Hematopoietic multipotent progenitor cell treated with erythropoietin and hydrocortisone succinate and interleukin-3 and kit ligand, for 4 days (in vitro differentiated cells): Measurements from ENCODE around the gene ARPIN.
"Not testable (repeated sequence)": the region's sequence is repeated elsewhere in the genome, so short reads cannot be mapped to it uniquely, and the experiment has no call there.

Source experiments
- DNase-seq: peaks from one replicate; pipeline ENCODE4 v3.0.0-alpha.2; 2015

The ARPIN gene

DNA sequence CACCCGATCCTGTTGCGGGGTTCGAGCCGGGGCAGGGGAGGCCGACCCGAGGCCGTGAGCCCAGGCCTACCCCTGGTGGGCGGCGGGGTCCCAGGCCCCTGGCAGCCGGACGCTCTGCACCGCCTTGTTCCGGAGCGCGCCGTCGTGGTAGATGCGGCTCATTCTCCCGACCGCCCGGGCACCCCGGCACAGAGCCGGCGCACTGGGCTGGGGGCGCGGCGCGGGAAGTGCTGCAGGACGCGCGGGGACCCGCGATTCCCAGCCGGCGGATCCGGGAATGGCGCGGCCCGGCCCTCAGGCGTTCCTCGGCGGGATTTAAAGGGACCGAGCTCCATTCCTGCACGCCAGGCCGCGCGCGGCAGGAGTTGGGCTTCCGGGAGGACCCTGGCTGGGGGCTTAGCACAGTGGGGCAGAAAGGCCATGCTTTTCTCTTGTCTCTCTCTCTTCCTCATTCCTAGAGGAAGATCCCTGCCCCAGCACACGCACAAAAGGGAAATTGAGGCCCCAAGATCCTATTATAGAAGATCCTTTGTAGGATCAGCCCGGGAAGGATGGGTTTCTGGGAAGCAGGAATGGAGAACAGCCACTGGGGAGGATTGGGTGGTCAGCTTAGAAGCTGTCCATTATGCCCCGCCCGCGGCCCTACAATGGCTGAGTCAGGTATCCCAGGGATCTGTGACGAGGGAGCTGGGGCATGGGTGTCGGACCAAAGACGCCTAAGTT lies at the start of gene ARPIN:
Gene ARPIN (minus strand): TSS at position 279 of the 723 bp plus-strand sequence. CDS start 117 bp downstream, at position 162.
- peak; percentile 32 for DNase-seq

DNA sequence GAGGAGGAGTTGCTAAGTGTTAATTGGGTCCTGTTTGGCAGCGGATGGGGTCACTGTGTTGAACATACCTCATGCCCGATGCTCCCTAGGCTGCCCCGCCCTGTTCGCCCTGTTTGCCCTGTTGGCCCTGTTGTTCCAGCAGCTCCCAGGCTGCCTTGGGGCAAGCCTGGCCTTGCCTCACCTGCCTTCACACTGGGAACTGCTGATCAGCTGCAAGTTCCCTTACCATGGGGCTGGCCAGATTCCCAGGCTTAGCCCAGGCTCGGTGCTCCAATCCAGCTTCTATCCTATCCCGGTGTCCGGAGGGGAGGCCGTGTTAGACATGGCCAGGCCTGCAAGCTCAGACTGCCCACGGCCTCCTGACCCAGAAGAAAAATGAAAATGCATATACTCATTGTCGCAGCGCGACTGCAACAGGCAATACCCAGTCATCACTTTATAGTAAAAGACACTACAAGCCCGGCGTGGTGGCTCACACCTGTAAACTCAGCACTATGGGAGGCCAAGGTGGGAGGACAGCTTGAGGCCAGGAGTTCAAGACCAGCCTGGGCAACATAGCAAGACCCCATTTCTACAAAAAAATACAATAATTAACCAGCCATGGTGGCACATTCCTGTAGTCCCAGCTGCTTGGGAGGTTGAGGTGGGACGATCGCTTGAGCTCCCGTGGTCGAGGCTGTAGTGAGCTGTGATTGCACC lies 45.5 kb upstream of the ARPIN start:
- DNase-seq = no peak

DNA sequence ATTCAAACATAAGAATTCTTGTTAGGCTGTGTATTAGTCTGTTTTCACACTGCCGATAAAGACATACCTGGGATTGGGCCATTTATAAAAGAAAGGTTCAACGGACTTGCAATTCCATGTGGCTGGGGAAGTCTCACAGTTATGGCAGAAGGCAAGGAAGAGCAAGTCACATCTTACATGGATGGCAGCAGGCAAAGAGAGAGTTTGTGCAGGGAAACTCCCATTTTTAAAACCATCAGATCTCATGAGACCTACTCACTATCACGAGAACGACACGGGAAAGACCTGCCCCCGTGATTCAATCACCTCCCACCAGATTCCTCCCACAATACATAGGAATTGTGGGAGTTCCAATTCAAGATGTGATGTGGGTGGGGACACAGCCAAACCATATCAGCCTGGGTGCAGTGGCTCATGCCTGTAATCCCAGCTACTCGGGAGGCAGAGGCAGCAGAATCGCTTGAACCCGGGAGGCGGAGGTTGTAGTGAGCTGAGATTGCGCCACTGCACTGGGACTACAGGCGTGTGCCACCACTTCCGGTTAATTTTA lies 42.8 kb upstream of the ARPIN start:
- not testable (repeated sequence) for DNase-seq

DNA sequence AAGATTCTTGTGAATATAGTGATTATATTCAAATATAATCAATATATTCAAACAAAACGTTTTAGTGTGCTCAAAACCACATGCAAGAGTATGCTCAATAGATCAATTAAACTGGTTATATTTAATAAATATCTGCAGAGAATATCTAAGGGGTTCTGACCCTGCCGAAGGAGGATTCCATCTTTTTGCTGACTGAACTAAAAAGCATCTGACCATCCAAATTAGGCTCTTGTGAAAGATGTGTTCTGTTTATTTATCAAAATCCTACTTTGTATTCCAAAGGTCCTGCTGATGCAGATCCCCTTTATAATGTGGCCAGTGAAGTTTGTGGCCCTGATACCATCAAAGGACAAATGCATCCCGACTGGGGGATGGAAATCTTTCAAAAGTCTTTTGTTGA lies 41.8 kb upstream of the ARPIN start:
- DNase-seq = no peak

DNA sequence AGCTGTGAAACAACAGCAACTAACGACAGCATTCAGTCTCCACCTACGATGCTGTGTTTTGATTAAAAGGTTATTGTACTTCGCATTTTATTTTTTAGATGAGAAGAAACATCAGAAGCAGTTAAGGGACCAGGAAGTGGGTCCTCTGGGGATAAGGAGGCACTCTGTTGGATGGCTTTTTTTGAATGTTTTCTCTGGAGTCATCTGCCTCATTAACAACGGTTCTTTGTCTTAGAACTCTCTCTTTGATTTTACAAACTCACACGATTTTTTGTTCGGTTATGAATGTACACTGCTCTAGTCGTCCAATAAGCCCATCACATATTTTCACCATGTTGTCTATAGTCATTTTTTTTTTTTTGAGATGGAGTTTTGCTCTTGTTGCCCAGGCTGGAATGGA lies 36.0 kb upstream of the ARPIN start:
- no peak for DNase-seq

DNA sequence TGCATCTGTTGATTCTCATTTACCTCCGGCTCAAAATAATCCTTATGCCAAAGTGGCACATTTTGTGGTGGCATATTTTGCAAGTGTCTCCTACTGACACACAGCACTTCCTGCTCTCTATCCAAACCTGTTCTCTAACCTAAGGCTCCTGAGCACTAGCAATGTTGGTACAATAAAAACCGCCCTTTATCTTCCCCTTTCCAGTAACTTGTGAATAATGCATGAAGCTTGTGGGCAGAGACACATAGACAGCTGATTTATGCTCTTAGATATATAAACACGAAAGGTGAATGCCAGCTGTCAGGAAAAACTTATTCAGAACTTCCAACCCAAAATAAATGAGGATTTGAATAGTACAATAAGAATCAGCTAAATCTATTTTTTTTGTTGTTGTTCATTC lies 34.6 kb upstream of the ARPIN start:
- no peak for DNase-seq

DNA sequence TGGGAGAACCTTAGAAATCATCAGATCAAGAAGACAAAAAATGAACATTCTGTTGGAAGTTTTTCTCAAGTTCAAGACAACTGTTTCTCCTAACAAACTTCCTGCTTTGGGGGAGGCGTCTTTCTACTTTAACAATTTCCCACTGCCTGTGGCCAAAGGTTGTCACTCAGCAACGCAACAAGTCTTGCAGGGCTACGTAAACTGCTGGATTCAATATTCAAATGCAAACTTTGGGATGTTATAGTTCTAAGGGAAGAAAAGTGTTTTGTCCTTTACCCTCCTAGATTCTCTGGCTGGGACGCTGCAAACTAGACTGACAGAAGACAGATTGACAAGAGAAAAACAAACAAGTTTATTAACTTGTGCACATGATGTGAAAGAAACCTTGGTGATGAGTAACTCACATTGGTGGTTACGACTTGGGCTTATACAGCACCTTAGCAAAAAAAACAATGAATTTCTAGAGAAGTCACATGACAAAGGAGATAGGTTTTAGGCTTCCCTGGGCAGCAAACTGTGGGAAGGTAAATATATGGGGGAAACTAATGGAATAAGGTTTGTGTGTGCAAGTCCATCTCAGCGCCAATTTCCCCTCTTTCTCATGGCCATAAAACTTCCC lies 34.0 kb upstream of the ARPIN start:
- no peak for DNase-seq

DNA sequence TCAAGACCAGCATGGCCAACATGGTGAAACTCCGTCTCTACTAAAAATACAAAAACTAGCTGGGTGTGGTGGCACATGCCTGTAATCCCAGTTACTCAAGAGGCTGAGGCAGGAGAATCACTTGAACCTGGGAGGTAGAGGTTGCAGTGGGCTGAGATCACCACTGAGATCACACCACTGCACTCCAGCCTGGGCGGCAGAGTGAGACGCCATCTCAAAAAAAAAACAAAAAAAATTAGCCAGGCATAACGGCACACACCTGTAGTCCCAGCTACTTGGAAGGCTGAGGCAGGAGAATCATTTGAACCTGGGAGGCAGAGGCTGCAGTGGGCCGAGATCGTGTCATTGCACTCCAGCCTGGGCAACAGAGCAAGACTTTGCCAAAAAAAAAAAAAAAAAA lies 31.0 kb upstream of the ARPIN start:
- not testable (repeated sequence) for DNase-seq

DNA sequence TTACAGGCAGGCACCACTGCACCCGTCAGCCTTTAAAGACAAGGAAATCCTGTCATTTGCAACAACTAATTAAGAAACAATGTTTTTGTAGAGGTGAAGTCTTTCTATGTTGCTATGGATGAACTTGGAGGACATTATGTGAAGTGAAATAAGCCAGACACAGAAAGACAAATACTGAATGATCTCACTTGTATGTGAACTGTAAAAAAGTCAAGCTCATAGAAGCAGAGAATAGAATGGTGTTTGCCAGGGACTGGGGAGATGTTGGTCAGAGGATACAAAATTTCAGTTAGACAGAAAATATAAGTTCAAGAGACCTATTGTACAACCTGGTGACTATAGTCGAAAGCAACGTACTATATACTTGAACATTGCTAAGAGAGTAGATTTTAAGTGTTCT lies 27.2 kb upstream of the ARPIN start:
- no peak for DNase-seq

DNA sequence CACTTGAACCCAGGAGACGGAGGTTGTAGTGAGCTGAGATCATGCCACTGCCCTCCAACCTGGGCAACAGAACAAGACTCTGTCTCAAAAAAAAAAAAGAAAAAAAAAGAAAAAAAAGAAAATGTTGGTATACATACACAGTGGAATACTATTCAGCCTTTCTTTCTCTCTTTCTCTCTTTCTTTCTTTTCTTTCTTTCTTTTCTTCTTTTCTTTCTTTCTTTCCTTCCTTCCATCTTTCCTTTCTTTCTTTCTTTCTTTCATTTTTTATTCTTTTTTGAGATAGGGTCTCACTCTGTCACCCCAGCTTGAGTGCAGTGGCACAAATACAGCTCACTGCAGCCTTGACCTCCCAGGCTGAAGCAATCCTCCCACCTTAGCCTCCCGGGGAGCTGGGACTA lies 26.6 kb upstream of the ARPIN start:
- not testable (repeated sequence) for DNase-seq

DNA sequence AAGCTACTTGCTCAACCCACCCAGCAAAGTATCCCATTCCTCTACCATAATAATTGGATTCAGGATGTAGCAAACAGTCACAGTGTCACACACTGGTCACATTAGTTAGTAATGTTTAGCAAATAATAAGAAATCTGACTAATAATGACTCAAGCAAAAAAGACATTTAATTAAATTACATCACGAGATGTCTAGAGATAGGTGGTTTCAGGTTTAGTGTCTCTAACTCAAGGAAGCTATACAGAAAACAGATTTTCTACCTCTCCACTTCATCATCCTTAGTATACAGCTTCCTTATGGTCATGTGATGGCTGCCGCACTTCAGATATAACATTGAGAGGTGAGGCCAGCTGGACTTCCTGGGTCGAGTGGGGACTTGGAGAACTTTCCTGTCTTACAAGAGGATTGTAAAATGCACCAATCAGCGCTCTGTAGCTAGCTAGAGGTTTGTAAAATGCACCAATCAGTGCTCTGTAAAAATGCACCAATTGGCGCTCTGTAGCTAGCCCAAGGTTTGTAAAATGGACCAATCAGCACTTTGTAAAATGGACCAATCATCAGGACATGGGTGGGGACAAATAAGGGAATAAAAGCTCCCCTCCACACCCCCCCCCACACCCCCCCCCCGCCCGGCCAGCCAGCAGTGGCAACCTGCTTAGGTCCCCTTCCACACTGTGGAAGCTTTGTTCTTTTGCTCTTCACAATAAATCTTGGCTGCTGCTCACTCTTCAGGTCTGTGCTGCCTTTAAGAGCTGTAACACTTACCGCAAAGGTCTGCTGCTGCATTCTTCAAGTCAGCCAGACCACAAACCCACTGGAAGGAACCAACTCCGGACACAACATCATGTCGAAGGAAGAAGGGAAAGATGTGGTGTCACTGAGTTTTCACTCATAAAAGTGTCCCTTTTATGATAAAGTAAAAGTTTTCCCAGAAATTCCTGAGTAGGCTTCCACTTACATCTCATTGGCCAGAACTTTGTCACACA lies 24.9 kb upstream of the ARPIN start:
- peak; percentile 75 for DNase-seq

DNA sequence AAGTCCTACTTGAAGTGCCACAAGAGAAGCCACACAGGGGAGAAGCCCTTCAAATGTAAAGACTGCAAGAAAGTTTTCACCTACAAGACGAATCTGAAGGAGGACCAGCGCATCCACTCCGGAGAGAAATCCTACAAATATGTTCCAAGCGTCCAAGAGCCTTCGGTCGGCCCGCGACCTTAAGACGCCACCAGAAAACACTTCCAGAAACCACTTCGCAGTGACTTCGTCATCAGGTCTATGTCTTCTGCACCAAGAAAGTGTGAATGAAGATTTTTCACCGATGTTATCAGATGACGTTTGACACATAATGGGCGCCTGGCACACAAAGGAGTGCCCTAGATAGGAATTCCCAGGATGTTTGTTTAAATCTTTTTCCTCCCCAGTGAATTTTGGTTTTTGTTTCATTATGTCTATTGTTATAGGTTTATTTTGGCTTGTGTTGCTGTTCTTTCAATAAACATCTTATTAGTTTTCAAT lies 24.1 kb upstream of the ARPIN start:
- no peak for DNase-seq

DNA sequence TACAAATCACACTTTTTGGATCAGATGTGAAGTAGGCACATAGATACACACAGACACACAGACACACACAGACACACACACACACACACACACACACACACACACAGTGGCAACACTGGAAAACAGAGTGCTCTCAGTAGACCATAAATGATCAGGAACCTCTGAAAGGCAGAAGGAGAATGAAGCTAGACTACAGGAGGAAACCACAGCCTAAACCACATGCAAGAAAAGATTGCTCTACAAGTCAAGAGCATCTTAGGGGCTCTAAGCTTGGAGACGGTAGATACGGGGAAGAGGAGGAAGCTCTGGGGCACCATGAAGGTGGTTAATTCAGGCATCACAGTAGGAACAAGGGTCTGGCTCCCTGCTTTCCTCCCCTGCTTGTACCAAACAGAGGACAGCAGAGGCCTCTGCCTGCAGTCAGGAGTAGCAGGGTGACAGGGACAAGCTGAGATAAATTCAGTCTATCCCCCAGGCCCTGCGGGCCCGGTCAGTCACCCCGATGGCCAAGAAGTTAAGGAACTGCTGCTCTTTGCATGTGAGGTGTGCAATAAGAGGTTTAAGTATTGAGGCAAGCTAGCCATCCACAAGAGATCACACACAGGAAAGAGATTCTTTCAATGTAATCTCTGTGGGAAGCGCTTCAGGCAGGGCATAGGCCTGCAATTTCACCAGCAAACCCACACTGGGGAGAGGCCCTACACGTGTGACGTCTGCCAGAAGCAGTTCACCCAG lies 23.5 kb upstream of the ARPIN start:
- DNase-seq = peak; percentile 82

DNA sequence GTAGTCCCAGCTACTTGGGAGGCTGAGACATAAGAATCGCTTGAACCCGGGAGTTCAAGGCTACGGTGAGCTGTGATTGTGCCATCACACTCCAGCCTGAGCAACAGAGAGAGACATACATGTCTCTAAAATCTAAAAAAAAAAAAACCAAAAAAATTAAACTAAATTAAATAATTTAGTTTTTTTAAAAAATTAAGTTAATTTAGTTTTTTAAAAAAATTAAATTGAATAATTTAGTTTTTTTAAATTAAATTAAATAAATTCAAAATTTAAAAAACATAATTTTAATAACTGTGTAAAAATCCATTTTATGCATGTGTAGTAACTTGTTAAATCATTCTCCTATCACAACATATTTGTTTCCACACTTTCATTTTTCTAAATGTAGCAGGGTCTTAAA lies 20.1 kb upstream of the ARPIN start:
- no peak for DNase-seq

DNA sequence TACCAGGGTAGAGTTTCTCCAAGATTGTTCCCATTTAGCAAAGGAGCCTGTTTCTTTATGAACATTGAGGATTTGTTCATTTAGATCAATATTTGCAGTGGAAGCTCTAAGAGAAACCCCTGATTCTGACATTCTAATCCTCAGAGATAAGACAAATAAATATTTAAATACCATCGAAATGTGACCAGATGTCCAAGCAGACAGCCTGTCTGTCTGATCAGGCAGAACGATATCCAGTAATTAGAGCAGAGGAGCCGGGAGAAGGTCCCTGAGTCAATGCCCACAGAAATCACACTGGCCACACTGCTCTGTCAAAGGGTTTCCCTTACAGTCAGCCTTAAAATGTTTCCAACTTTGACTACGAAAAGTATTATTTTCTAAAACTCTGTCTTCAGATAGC lies 15.7 kb upstream of the ARPIN start:
- no peak for DNase-seq

DNA sequence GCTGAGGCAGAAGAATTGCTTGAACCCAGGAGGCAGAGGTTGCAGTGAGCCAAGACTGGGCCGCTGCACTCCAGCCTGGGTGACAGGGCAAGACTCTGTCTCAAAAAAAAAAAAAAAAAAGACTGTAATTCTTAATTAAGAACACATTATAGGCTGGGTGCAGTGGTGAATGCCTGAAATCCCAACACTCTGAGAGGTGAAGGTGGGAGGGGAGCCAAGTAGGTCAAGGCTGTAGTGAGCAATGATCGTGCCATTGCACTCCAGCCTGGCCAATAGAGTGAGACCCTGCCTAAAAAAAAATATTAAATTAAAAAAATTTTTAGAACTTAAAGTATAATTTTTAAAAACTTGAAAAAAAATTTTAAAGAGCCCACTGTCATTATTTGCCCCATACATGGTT lies 13.4 kb upstream of the ARPIN start:
- no peak for DNase-seq

DNA sequence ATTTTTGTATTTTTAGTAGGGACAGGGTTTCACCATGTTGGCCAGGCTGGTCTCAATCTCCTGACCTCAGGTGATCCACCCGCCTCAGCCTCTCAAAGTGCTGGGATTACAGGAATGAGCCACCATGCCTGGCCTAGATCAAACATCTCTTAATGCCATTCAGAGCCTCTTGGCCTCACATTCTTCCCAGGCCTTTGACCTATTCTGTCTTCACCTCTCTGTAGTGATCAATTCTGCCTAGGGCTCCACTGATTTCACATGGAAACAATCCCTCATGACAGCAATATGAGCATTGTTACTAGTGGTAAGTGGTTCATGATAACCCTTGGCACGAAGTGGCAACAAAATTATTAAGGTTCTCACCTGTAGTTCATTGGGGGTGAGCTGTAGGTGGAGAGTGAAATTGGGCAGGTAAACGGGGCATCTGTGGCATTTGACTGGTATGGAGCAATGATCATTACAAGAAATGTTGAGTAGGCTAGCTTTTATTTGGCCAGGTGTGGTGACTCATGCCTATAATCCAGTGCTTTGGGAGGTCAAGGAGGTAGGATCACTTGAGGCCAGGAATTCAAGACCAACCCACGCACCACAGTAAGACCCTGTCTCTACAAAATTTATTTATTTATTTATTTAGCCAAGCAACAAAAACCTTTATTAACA lies 4.8 kb upstream of the ARPIN start:
- no peak for DNase-seq

DNA sequence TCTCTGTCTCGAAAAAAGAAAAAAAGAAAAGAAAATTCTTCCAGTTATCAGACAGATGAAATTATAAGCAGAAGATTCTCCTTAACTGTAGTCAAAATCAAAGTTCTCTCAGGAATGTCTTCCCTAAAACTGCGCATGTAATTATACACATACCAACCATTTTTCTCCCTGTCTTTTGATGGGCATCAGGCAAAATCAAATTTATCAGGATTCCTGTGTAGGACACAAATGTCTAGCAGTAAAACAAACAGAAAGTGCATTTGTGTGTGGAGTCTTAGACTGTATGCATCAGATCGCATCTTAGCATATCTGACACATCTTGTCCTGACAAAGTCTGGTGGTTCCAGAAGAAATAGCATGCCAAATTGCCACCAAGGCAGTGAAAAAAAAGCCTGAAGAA lies 3.9 kb upstream of the ARPIN start:
- no peak for DNase-seq

DNA sequence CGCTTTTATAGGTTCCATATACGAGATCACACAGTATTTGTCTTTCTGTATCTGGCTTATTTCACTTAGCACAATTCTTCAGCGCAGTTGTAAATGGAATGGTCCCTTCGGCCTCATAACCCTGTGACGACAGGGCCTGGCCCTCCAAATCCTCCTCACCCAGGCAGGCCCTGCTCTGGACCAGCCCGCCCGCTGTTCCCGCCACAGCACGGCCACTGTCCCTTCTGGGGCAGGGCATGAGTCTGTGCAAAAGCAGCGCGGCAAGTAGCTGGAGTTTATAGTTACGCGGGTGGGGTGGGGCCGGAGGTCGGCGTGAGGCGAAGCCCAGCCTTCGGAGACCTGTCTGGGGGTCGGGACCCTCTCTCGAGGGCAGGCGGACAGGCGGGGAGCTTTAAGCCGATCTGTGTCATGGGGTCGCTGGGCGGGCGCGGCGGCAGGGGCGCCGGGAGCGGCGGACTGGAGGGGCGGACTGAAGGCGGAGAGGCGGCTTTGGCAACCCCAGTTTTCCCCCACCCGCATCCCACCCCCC lies 543 bp downstream of the ARPIN start:
- DNase-seq = peak; percentile 12

DNA sequence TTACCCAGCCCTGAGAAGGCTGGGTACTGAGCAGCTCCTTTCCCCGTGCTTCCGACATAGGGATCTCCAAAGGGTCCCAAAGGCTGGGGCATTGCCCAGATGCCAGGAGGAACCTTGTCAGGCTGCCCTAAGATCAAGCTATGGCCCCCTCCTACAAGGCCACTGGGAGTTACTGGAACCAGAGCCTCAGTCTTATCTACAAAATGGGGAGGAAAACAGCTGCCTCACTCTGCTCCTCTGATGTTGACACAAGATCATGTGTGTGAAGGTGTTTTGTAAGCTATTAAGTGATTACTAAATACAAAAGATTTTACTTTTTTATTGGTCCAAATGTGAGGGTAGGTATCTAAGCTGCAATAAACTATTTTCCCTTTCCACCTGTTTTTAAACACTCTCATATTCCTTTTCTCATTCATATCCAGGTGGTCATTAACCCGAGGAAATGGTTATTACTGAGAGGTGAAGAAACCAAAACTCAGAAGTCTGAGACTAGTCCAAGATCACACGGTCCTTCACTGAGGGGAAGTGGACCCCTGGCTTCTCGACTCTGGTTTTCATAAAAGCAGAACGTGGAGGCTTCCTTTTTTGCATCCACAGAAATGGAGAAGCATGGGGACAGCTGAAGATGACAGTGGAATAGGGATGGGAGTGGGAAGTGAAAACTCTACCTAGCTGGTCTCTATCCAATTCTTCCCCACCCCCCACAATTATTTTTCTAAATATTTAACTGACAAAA lies 1.7 kb downstream of the ARPIN start:
- DNase-seq = peak; percentile 36
